GM12864 (cell line): ENCODE data around the gene FBL.
A peak's percentile ranks its signal among the peaks of the same experiment; 100 is the strongest.
"Not testable (repeated sequence)": the region's sequence is repeated elsewhere in the genome, so short reads cannot be mapped to it uniquely, and the experiment has no call there.

Experiments used
- DNase-seq: peaks from one replicate; pipeline ENCODE4 v3.0.0-alpha.2; 2011; ENCODE audit warnings: low read depth
- H3K4me3 ChIP-seq: 2 replicates; pipeline ENCODE4 v1.5.1; 2011; ENCODE audit warnings: mild to moderate bottlenecking, low read depth, low read length, control low read depth
- TF ChIP-seq, protein P1 (sequence below): IDR thresholded peaks from 2 replicates; pipeline ENCODE4 v1.5.1; 2011; ENCODE audit warnings: low read depth, mild to moderate bottlenecking, moderate library complexity, low read length, control low read depth, inconsistent platforms; ENCODE audit errors: missing control alignments

FBL gene

GRCh38 chr19:39881495-39882110 is 35.4 kb upstream of the FBL start:
- not testable (repeated sequence) for DNase-seq, H3K4me3 ChIP-seq
- TF ChIP-seq, protein P1, sequence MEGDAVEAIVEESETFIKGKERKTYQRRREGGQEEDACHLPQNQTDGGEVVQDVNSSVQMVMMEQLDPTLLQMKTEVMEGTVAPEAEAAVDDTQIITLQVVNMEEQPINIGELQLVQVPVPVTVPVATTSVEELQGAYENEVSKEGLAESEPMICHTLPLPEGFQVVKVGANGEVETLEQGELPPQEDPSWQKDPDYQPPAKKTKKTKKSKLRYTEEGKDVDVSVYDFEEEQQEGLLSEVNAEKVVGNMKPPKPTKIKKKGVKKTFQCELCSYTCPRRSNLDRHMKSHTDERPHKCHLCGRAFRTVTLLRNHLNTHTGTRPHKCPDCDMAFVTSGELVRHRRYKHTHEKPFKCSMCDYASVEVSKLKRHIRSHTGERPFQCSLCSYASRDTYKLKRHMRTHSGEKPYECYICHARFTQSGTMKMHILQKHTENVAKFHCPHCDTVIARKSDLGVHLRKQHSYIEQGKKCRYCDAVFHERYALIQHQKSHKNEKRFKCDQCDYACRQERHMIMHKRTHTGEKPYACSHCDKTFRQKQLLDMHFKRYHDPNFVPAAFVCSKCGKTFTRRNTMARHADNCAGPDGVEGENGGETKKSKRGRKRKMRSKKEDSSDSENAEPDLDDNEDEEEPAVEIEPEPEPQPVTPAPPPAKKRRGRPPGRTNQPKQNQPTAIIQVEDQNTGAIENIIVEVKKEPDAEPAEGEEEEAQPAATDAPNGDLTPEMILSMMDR: peak; percentile 60

GRCh38 chr19:39880241-39880640 is 34.1 kb upstream of the FBL start:
- DNase-seq, H3K4me3 ChIP-seq: not testable (repeated sequence)

DNA sequence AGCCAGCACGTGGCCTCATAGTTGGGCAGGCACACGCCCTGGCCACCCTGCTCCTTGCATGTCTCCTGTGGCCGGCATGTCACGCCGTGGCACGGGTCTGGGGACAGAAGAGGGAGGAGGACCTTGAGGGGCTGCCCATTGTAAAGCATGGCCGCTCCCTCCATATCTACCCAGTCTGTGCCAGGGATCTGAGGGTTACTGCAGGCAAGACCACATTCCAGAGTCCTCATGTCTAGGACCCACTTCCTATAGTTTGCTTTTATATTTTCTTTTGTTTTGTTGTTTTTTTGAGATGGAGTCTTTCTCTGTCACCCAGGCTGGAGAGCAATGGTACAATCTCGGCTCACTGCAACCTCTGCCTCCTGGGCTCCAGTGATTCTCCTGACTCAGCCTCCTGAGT is 33.6 kb upstream of the FBL start:
- not testable (repeated sequence) for DNase-seq, H3K4me3 ChIP-seq

DNA sequence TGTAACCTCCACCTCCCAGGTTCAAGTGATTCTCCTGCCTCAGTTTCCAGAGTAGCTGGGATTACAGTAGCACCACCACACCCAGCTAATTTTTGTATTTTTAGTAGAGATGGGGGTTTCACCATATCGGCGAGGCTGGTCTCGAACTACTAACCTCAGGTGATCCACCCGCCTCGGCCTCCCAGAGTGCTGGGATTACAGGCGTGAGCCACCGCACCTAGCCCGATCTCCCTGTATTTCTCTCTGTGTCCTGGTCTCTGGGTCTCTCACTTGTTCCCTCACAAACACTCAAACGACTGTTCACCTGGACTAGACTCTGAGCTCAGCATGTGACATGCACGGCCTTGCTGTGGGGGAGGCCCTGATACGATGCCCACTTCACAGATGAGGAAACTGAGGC is 32.7 kb upstream of the FBL start:
- DNase-seq, H3K4me3 ChIP-seq: not testable (repeated sequence)

GRCh38 chr19:39878398-39878797 is 32.2 kb upstream of the FBL start:
- DNase-seq: no peak
- H3K4me3 ChIP-seq: no peak overlapping the region
- TF ChIP-seq, protein P1: no peak

DNA sequence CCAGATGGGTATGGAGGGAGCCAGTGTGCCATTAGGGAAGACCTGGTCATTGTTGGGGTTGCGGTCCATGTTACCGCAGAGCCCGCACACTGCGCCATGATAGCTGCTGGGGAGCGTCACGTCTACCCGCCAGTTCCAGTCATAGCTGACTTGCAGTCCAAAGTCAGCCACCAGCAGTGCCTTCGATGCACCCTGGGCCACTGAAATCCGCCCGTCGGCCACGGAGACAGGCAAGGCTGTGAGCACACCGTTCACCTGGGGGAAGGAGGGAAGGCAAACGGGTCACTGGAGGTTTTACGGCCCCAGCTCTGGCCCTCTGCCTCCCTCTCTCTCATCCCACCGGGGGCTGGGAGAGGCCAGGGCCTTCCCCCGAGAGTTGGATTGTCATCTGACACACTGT is 31.8 kb upstream of the FBL start:
- DNase-seq: not testable (repeated sequence)

DNA sequence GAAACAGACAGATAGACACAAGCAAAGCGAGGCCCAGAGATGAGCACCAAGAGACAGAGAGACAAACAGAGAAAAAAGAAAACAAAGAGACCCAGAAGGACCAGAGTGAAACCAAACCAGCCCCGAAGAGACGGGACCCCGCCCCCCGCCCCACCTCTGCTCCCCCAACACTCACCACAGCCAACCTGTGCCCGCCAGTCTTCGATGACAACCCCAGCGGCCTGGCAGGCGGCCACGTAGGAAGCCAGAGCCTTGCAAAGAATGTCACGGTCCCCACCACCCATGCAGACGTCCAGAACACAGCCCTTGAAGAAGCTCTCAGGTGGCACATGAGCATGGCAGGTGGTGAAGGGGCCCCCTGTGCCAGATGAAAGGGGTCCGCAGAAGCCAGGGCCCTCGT is 31.3 kb upstream of the FBL start:
- DNase-seq, H3K4me3 ChIP-seq: not testable (repeated sequence)

More for the DNA sequence above, 31.8 kb upstream of the FBL start:
- not testable (repeated sequence) for H3K4me3 ChIP-seq

DNA sequence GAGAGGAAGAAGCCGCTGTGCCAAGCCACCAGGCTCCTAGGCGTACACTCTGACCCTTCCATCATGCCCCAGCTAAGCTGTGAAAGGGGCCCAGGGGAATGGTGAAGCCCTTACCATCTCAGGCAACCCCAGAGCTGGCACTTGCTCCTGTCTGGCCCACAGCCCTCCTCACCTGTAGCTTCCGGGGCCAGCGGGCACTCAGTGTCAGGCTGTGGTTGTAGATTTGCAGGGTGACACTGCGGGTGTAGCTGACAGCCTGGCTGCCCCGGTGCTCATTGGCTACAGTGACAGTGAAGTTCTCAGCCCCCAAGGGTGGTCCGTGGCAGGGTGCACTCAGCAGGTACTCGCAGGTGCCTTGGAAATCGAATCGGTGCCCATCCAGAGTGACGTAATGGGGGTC is 30.3 kb upstream of the FBL start:
- not testable (repeated sequence) for DNase-seq, H3K4me3 ChIP-seq

- H3K4me3 ChIP-seq, DNase-seq: not testable (repeated sequence)
These were observed 29.3 kb upstream of the FBL start for GRCh38 chr19:39875401-39875864.

- no peak for DNase-seq
- H3K4me3 ChIP-seq: no peak overlapping the region
- TF ChIP-seq, protein P1: no peak
These were observed 28.2 kb upstream of the FBL start for GRCh38 chr19:39874404-39874803.

DNA sequence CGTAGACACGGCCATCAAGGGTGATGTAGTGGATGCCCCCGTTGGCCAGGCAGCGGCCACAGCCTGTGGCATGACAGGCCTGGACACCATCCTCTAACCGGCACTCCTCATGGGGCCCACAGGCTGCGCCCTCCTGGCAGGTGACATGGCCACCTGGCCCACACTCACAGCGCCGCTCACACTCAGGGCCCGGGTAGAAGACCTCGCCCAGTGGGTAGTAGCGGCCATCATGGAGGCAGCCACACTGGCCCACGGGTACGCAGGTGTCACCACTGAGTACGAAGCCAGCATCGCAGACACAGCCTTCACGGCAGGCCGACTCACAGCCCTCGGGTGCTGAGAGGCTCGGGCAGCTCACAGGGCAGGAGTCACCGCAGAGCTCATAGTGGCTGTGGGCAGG is 27.2 kb upstream of the FBL start:
- no peak overlapping the region for H3K4me3 ChIP-seq
- TF ChIP-seq, protein P1: no peak
- no peak for DNase-seq
